GM18873 (cell line): ENCODE results near the gene EDA.
"Not testable (repeated sequence)": the region's sequence is repeated elsewhere in the genome, so short reads cannot be mapped to it uniquely, and the experiment has no call there.

ENCODE experiments used
- ATAC-seq: cut with Tn5 transposase; IDR thresholded peaks from one replicate; pipeline ENCODE4 v1.9.1; 2021; ENCODE audit warnings: mild to moderate bottlenecking, moderate library complexity, moderate number of reproducible peaks; ENCODE audit not compliant: unreplicated experiment, low FRiP score

EDA gene

DNA sequence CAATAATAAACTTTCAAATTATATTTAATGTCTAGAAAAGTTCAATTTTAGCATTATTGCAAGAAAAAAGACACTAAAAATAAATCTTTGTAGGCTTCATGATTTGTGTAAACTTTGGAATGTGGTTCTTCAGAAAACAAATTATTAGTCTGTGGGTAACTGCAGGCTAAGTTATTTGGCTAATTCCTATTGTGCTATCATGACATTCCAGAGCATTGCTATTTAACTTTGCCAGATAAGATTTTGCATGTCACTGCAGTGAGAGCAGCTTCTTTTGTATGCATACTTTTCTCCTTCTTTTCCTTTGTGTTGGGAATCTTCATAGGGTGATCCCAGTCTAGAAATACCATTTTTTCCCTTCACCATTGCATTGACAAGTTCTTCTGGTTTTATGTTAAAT lies 303.8 kb downstream of the EDA start:
- no peak for ATAC-seq

DNA sequence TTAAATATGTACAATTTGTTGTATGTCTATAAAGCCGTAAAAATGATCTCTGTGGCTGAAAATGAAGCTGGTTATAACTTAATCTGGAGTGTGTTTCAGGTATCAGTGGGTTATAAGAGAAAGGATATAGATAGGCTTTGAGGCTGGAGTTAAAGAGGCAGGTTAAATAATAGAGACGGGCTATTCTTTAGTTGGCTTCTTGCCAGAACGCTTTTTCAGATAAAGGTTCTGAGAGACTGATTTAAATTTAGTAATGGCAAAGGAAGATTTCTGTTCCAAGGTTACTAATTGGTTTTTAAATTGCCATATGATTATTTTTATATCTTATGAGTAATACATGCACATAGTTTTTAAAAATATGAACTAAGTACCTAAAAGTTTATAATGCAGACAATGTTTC lies 316.4 kb downstream of the EDA start:
- ATAC-seq, result no peak

GRCh38 chrX:69948276-69948797 lies 332.4 kb downstream of the EDA start:
- no peak for ATAC-seq

DNA sequence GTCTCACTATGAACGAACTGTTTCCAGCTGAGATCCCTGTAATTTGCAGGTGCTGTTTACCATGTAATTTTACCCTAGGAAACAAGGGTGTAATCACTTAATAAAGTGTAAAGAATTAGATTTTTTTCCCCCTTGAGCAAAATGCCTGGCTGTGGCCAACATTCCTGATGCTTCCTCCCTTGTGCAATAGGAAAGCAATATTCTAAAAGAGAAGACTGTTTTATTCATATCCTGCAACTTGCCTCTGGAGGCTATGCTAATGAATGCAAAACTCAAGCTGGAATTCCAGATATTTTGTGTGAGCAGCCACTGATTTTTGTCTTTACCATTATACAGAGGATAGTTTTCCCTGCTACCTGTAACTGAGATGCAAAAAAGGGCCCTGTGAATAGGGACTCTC lies 335.8 kb downstream of the EDA start:
- ATAC-seq, result no peak

DNA sequence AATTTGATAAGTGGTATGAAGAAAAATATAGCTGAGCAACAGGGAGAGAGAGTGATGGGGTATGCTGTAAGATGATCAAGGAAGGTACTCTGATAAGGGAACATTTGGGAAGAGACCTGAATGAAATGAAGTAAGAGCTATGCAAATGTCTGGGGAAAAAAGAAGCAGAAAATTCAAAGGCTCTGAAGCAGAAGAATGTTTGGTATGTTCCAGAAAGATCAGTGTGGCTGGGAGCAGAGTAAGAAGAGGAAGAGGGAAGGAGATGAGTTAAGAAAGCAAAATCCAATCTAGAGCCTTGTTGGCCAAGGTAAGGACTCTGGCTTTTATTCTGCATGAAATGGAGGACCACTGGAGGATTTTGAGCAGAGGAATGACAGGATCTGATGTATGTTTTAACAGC lies 343.8 kb downstream of the EDA start:
- no peak for ATAC-seq

DNA sequence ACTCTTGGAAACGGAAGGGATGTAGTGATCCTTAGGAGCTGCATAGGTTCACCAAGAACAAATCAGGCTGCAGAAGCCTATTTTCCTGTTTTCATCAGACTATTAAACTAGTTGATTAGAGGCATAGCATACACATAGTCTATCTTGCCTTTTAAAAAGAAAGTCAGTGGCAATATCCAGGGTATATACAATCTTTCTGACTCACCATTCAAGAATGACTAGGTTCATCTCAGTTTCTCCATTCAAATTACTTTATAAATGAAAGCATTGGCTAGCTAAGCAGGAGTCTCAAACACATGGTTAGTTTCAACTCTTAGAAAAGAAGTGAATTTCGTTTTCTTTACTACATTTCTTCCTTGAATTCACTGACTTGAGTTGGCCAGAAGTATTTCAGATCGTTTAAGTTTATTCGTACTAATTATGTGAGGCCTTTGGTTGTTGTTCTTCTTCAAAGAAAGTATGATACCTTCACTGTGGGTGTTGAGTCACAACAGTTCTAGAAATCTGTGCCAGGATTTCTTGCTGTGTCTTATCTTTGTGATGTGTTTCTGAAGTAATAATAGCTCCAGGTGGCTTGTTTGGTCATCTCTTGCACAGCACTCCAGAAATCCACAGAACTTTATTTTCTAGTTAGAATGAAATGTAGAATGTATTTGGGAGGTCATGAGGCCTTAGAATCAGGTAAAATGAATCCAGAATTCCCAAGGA lies 345.6 kb downstream of the EDA start:
- ATAC-seq, result no peak

DNA sequence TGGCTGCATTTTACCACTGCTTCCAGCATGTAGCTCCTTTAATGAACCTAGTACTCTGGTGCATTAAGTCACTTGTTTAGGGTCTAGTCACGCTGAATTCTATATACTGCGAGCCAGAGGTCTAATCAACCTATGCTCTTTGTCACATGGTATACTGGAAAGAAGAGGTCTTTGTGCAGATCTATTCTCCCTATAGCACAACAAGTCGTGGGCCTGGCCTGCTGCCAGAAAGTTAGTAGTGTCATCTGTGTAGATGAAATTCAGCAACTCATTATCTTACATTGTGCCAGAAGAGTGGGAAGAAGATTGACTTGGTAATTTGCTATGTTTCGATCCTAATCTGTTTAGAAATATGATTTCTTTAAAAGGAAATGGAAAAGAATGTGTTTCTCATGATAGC lies 353.0 kb downstream of the EDA start:
- ATAC-seq, result no peak

DNA sequence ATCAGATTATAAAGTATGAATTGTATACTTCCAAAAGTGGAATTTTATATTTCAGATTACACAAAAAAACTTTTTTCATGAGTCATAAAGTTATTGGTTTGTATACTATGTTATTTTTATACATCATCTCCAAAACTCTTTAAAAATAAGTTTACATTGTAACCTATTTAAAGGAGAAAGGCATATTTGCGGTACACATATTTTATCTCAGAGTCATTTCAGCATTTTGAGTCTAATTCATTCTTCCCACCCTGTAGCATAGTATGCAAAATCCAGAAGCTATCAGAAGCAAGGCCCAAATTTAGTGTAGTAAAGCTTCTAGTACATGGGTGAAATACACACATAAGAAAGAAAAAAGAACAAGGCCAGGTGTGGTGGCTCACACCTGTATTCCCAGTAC lies 353.5 kb downstream of the EDA start:
- ATAC-seq, result no peak

DNA sequence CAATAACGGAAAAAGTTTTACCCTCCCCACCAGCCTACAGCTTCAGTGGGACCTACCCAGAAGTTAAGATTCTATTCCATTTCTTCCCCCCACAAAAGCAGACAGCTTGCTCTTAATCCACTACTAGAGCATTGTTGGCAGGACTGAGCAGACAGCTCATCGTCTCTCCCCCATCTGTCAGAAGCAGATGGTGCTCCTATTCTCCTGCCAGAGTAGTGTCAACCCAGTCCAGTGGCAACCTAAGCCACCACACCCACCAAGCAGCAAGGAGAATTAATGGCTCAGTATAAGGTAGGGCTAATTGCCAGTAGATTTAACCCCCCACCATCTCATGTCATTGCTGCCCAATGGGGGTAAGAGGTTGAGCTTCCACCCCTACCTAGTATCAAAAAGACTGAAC lies 371.8 kb downstream of the EDA start:
- no peak for ATAC-seq

DNA sequence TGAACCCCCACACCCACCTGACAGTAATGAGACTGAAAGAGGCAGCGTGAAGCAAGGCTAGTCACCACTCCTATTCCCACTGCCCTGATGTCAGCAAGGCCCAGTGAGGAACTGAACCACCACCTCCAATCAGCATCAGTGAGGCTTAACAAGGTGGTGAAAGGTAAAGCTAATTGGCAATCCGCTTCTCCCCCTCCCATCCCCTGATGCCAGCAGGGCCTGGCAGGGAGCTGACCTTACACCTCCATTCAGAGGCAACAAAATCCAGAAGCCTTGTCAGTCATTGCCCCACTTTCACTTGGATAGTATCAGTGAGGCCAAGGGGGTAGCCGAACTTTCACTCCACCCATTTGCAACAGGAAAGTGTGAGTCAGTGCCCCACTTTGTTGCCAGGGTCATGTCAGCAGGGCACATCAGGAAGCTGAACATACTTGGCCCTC lies 373.1 kb downstream of the EDA start:
- ATAC-seq, result no peak

DNA sequence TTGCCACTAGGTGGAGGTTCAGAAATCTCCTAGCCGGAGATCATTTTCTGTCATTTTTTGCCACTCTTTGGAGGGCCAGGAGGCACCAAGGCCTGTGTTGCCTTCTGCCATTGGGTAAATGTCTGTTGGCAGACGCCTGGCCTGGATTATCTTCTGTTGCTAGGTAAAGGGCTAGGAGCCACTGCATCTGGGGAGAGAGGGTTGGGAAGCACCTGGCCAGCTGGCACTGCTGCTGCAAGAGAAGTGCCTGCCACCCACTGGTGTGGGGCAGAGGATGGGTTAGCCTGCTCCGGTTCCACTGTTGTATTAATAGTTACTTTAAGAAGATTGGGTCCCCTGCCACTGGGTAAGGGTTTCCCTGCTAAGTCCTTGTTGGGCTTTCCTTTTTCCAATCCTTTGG lies 375.8 kb downstream of the EDA start:
- ATAC-seq, result no peak

GRCh38 chrX:69993494-69993893 lies 377.6 kb downstream of the EDA start:
- no peak for ATAC-seq

GRCh38 chrX:69995362-69996112 lies 379.6 kb downstream of the EDA start:
- ATAC-seq, result no peak

GRCh38 chrX:69996113-69996468 lies 380.2 kb downstream of the EDA start:
- ATAC-seq, result no peak

DNA sequence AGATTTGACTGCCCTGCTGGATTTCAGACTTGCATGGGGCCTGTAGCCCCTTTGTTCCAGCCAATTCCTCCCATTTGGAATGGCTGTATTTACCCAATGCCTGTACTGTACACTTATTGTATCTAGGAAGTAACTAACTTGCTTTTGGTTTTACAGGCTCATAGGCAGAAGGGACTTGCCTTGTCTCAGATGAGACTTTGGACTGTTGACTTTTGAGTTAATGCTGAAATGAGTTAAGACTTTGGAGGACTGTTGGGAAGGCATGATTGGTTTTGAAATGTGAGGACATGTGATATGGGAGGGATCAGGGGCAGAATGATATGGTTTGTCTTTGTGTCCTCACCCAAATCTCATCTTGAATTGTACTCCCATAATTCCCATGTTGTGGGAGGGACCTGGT lies 382.4 kb downstream of the EDA start:
- ATAC-seq, result not testable (repeated sequence)

DNA sequence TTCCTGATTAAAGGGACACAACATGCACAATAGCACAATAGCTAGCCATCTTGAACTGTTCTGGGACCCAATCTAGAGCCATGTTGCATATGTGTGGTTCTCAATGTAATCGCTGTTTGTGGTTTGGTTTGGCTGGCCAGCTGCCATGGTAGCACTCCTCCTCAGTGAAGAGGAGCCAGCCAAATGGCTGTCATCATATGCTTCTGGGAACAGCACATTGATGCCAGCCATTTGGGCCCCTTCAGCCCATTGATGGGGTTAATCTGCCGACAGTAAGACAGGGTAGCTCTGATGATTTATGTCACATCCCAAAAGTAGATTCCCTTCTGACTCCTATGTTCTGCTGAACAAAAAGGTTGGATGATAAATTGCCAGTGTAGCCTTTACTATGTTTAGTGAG lies 385.4 kb downstream of the EDA start:
- ATAC-seq, result no peak

GRCh38 chrX:70001708-70002341 lies 385.9 kb downstream of the EDA start:
- no peak for ATAC-seq

DNA sequence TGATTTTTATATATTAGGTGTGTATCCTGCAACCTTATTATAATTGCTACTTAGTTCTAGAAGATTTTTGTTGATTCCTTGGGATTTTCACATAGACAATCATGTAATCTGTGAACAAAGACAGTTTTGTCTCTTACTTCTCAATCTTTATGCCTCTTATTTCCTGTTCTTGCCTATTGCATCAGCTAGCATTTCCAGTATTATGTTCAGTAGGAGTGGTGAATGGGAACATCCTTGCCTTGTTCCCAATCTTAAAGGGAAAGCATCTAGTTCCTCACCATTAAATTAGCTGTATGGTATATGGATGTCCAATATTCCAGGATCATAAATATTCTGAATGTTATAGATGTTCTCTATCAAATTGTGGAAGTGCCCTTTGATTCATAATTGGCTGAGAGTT lies 392.0 kb downstream of the EDA start:
- no peak for ATAC-seq

- ATAC-seq, result no peak
Observed at GRCh38 chrX:70009049-70009448, 393.1 kb downstream of the EDA start.

DNA sequence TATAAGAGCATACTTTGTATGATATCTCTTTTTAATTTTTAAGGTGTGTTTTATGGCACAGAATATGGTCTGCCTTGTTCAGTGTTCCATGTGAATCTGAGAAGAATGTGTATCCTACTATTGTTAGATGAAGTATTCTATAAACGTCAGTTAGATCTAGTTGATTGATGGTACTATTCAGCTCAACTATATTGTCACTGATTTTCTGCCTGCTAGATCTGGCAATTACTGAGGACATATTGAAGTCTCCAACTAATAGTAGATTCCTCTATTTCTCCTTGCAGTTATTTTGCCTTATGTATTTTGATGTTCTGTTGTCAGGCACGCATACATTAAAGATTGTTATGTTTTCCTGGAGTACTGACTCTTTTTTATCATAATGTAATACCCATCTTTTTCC lies 394.1 kb downstream of the EDA start:
- no peak for ATAC-seq

DNA sequence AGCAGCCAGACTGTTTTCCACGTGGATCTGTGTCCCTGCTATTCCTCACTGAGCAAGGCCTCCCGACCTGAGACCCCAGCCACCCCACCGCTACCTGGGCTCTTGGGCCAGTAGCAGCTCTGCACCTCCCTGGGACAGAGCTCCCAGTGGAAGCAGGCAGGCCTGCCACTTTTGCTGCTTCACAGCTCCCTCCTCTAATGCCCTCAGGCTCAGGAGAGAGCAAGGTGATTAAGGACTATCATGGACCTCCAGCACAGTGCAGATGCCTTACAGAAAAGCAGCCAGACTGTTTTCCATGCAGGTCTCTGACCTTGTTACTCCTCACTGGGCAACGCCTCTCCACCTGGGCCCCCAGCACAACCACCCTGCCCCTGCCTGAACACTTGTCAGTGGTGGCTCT lies 396.8 kb downstream of the EDA start:
- no peak for ATAC-seq
